ENCODE results near the gene SMARCAL1.

Gene SMARCAL1

DNA sequence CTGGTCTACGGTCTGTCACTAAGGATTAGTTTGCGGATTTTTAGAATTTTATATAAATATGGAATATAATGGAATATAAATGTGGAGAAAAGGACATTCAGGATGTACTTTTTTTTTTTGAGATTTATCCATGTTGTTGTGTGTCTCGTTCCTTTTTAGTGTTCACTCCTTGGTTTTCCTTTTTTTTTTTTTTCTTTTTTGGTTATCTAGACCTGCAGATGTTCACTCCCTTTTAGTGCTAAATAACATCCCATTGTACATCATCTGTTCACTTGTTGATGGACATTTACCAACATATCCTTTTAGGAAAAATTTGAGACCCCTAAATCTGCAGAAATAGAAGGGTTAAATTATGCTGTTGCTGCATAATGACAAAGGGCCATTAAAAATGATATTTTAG lies 60.9 kb downstream of the SMARCAL1 start:
- TF ChIP-seq, protein P1, sequence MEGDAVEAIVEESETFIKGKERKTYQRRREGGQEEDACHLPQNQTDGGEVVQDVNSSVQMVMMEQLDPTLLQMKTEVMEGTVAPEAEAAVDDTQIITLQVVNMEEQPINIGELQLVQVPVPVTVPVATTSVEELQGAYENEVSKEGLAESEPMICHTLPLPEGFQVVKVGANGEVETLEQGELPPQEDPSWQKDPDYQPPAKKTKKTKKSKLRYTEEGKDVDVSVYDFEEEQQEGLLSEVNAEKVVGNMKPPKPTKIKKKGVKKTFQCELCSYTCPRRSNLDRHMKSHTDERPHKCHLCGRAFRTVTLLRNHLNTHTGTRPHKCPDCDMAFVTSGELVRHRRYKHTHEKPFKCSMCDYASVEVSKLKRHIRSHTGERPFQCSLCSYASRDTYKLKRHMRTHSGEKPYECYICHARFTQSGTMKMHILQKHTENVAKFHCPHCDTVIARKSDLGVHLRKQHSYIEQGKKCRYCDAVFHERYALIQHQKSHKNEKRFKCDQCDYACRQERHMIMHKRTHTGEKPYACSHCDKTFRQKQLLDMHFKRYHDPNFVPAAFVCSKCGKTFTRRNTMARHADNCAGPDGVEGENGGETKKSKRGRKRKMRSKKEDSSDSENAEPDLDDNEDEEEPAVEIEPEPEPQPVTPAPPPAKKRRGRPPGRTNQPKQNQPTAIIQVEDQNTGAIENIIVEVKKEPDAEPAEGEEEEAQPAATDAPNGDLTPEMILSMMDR (IDR thresholded peaks at IDR 0.05; ENCODE audit: borderline replicate concordance, insufficient read depth, low read depth, low read length): no peak
- H3K4me3 ChIP-seq (ENCODE audit: low read depth, low read length): no peak overlapping the region

DNA sequence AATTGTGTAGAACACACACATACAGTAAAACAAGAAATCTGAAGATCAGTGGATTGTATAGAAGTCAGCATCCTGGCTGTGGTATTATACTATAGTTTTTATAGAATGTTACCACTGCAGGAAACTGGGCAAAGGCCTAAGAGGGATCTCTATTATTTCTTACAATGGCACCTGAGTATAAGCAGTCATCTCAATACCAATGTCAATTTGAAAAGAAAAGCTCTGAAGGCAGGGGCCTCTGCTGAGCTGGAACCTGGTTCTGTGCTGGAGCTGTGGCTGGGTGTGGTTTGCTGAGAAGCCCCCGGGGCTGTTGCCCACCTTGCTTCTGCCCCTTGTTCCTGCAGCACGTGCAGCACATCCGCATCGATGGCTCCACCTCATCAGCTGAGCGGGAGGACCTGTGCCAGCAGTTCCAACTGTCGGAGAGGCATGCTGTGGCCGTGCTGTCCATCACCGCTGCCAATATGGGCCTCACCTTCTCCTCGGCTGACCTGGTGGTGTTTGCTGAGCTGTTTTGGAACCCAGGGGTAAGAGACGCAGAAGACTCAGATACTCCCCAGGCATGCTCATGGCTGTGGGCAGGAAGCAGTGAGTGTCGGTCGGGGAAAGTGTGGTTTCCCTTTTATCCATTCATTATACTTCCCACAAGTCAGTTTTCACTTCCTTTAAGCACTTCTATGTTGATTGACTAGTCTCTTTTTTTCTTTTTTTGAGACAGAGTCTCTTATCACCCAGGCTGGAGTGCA lies 62.8 kb downstream of the SMARCAL1 start:
- no peak overlapping the region for H3K4me3 ChIP-seq (ENCODE audit: low read depth, low read length)
- TF ChIP-seq, protein P1 (IDR thresholded peaks at IDR 0.05; ENCODE audit: borderline replicate concordance, insufficient read depth, low read depth, low read length): no peak

DNA sequence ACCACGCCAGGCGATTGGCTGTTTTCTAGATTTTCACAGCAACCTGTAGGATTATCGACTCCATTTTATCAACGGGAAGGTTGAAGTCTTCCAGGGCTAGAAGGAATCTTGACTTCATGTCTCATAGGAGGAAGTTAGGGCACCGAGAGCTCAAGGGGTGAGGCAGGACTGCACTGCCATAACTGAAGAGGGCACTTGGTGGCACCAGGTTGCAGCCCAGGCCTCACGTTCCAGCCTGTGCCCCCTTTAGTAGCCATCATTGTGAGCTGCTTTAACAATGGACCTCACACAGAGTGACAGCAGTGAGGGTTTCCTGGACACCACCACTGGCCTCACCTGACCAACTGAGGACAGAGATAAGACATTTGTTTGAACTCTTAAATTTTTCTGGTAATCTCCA lies 63.5 kb downstream of the SMARCAL1 start:
- TF ChIP-seq, protein P1 (IDR thresholded peaks at IDR 0.05; ENCODE audit: borderline replicate concordance, insufficient read depth, low read depth, low read length): no peak
- no peak overlapping the region for H3K4me3 ChIP-seq (ENCODE audit: low read depth, low read length)

DNA sequence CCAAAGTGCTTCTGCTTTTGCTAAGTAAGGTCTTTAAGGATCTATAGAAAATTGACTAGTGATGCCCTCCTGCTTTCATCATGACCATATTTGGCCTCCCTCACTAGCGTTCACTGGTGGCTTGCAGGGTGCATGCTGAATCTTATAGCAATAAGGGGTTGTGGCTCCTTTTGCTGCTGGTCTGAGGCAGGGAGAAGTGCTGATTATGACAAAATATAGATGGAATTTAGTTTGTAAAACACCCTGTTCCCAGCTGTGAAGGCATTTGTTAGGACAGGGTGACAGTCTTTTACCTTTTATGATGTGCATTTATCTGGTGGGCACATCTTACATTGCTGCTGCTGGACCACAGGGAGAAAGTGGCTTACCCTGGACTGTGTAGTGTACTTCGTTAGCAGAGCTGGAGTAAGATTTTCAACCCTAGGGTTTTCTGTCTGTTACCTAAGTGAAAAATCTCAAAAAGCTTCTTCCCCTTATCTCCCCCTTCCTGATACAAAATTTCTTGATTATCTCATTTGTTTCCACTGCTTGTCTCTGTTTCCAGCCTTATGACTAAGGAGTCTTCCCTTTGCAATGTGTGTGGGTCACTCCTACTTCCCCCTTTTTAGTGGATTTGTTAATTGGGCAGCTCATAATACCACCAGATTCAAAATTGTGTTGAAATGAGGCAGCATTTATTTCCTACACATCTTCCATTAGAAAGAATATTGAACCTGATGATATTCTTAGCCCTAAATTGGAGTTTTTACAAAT lies 65.2 kb downstream of the SMARCAL1 start:
- TF ChIP-seq, protein P1 (IDR thresholded peaks at IDR 0.05; ENCODE audit: borderline replicate concordance, insufficient read depth, low read depth, low read length): no peak
- no peak overlapping the region for H3K4me3 ChIP-seq (ENCODE audit: low read depth, low read length)

DNA sequence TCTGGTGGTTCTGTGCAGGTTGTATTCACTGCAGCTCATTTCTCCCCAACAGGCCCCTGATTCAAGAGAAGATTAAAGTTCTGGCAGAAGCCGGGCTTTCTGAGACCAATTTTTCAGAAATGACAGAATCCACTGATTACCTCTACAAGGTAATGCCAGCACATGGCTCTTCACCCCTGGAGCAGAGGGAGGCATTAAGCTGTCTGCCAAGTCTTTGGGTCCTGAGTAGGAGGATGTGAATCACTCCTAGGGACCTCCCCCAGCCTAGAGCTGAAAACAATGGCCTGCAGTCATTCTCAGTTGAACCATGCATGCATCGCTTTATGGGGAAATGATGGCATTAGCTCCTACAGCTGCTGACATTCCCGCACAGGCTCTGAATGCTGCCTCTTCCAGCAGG lies 65.9 kb downstream of the SMARCAL1 start:
- H3K4me3 ChIP-seq (ENCODE audit: low read depth, low read length): no peak overlapping the region
- TF ChIP-seq, protein P1 (IDR thresholded peaks at IDR 0.05; ENCODE audit: borderline replicate concordance, insufficient read depth, low read depth, low read length): no peak

DNA sequence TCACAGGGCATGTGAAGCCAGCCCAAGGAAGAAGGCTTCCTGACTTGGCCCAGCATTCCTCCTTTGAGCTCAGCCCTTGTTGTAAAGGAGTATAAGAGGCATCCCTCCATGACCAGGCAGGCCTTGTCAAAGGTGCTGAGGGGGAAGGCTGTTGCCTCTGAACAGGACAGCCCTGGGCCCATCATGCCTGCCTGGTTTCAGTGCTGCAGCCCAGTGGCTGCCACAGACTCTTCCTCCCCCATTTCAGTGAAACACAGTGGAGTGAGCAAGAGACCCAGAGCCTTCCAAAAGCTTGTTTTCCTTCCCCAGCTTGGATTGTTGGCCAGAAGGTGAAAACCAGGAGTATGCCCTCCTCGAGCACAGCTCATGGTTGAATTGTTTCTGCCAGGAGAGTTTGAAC lies 66.5 kb downstream of the SMARCAL1 start:
- TF ChIP-seq, protein P1 (IDR thresholded peaks at IDR 0.05; ENCODE audit: borderline replicate concordance, insufficient read depth, low read depth, low read length): no peak
- H3K4me3 ChIP-seq (ENCODE audit: low read depth, low read length): no peak overlapping the region

DNA sequence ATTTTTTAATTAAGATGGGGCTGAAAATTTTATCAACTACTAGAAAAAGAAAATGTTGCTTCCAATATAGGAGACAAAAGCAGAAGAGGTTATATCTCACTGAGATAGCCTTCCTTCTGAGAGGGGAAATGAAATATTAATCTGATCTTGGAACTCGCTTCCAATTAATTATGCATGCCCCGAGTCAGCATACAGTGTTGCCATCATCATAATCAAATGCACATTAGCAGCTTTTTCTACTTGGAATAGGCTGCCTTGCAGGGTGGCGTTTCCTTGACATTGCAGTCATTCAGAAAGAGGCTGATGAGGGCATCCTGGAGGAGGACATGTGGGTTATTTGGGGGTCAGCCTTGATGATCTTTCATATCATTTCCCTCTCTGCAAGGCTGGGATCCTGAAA lies 67.9 kb downstream of the SMARCAL1 start:
- TF ChIP-seq, protein P1 (IDR thresholded peaks at IDR 0.05; ENCODE audit: borderline replicate concordance, insufficient read depth, low read depth, low read length): no peak
- H3K4me3 ChIP-seq (ENCODE audit: low read depth, low read length): no peak overlapping the region

Measured in GM12875 (cell line).